ENCODE measurements around the gene CEP78.

CEP78 gene

GRCh38 chr9:78301466-78301865, 65.6 kb downstream of the CEP78 start:
- H3K4me2 ChIP-seq (ENCODE audit: insufficient read depth, low read length, poor library complexity, severe bottlenecking): no peak overlapping the region
- H3K18ac ChIP-seq (ENCODE audit: low read length): no peak overlapping the region
- no peak overlapping the region for H3K4me3 ChIP-seq (ENCODE audit: low read length in 2 of 2)
- H4K91ac ChIP-seq (ENCODE audit: low read depth, low read length, poor library complexity): no peak overlapping the region
- peaks cover 34 to 73% of the 10 kb centered on the region in 2 donors for H3K36me3 ChIP-seq (replicated peaks in 1 of 2; ENCODE audit: control insufficient read depth in 2 of 2, insufficient read depth in 2 of 2, low read length in 2 of 2)
- no peak overlapping the region for H2BK120ac ChIP-seq (ENCODE audit: low read depth, low read length)
- no peak overlapping the region for H3K27ac ChIP-seq (replicated peaks; ENCODE audit: low read length)
- no peaks in the 10 kb centered on the region for H3K9me3 ChIP-seq (replicated peaks in 1 of 2; ENCODE audit: control insufficient read depth in 2 of 2, insufficient read depth in 1 of 2, low read depth in 1 of 2, low read length in 2 of 2)
- no CpG with 5 or more reads among the region's 2 CpGs for WGBS, 2 donors (ENCODE audit: extremely low coverage in 2 of 2, insufficient read length in 2 of 2, insufficient replicate concordance in 1 of 2)
- no peak overlapping the region for H2AFZ ChIP-seq (ENCODE audit: low read length)
- H3K4me1 ChIP-seq (ENCODE audit: control insufficient read depth in 2 of 2, insufficient read depth in 1 of 2, low read depth in 1 of 2, low read length in 2 of 2): peaks cover 0 to 2% of the 10 kb centered on the region in 2 donors
- no peak for DNase-seq (ENCODE audit: low spot score)
- H3K27me3 ChIP-seq (ENCODE audit: control insufficient read depth in 3 of 3, insufficient read depth in 3 of 3, low read depth in 1 of 3, low read length in 3 of 3): no peaks in the 10 kb centered on the region
- peaks cover 7% of the 10 kb centered on the region for H3K79me1 ChIP-seq (ENCODE audit: low read depth, low read length)
- no peak overlapping the region for H2BK5ac ChIP-seq (ENCODE audit: low read length)
- H2BK12ac ChIP-seq (ENCODE audit: low read length): no peak overlapping the region
- no peak overlapping the region for H3K14ac ChIP-seq (ENCODE audit: low read length)
- no peak overlapping the region for H3K23ac ChIP-seq (ENCODE audit: low read depth, low read length, poor library complexity)
- H3K9ac ChIP-seq (ENCODE audit: low read depth, low read length, poor library complexity): no peak overlapping the region
- no peak overlapping the region for H2AK5ac ChIP-seq (ENCODE audit: low read depth, low read length)
- H3K4ac ChIP-seq (ENCODE audit: low read length): no peak overlapping the region
- no peak overlapping the region for H4K8ac ChIP-seq (ENCODE audit: low read depth, low read length)
- no peak overlapping the region for H2BK15ac ChIP-seq (ENCODE audit: low read length)

DNA sequence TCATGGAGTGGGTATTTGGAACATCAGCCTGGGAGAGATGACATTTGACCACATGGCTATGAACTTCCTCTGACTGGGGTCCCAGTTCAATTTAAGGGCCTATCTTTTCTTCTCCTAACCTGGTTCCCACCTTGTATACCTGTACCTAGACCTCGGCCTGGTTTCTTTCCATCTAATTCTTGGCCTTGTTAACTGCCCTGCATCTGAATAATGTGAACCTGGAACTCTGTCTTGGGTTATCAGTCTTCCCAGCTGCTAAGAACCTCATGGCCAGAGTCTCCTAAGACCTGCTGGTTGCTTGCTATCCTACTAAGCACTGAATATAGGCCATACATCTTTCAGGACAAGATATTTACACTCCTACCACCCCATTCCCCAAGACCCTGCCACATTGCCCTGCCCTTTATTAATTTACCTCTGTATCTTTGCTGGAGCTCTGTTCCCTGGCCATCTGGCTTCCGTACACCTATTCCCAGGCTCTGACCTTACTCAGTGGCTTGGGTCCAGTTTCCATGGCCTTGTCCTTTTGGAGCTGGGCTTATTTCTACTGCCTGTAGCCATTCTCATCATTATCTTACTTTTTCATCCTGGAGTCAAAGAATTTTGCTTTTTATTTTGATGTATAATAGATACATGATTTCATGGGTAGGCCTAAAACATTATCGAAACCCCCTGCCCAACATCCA, 67.6 kb downstream of the CEP78 start:
- Histone ChIP-seq H2BK15ac (ENCODE audit: low read length) (no peak overlapping the region), H3K18ac (ENCODE audit: low read length) (no peak overlapping the region), H3K14ac (ENCODE audit: low read length) (no peak overlapping the region), H3K4me2 (ENCODE audit: insufficient read depth, low read length, poor library complexity, severe bottlenecking) (no peak overlapping the region), H3K27me3 (ENCODE audit: control insufficient read depth in 3 of 3, insufficient read depth in 3 of 3, low read depth in 1 of 3, low read length in 3 of 3) (no peaks in the 10 kb centered on the region), H2BK5ac (ENCODE audit: low read length) (no peak overlapping the region), H3K79me1 (ENCODE audit: low read depth, low read length) (peaks cover 2% of the 10 kb centered on the region), H3K27ac (replicated peaks; ENCODE audit: low read length) (no peak overlapping the region), H4K8ac (ENCODE audit: low read depth, low read length) (no peak overlapping the region), H3K4me3 (ENCODE audit: low read length in 2 of 2) (no peak overlapping the region), H3K4me1 (ENCODE audit: control insufficient read depth in 2 of 2, insufficient read depth in 1 of 2, low read depth in 1 of 2, low read length in 2 of 2) (peaks cover 0 to 2% of the 10 kb centered on the region in 2 donors), H2BK12ac (ENCODE audit: low read length) (no peak overlapping the region), H3K36me3 (replicated peaks in 1 of 2; ENCODE audit: control insufficient read depth in 2 of 2, insufficient read depth in 2 of 2, low read length in 2 of 2) (peaks cover 51 to 94% of the 10 kb centered on the region in 2 donors), H3K4ac (ENCODE audit: low read length) (no peak overlapping the region), H3K23ac (ENCODE audit: low read depth, low read length, poor library complexity) (no peak overlapping the region), H3K9me3 (replicated peaks in 1 of 2; ENCODE audit: control insufficient read depth in 2 of 2, insufficient read depth in 1 of 2, low read depth in 1 of 2, low read length in 2 of 2) (no peaks in the 10 kb centered on the region), H4K91ac (ENCODE audit: low read depth, low read length, poor library complexity) (no peak overlapping the region), H2AFZ (ENCODE audit: low read length) (no peak overlapping the region), H2AK5ac (ENCODE audit: low read depth, low read length) (no peak overlapping the region), H2BK120ac (ENCODE audit: low read depth, low read length) (no peak overlapping the region), H3K9ac (ENCODE audit: low read depth, low read length, poor library complexity) (no peak overlapping the region)
- no CpG with 5 or more reads among the region's 3 CpGs for WGBS, 2 donors (ENCODE audit: extremely low coverage in 2 of 2, insufficient read length in 2 of 2, insufficient replicate concordance in 1 of 2)
- DNase-seq (ENCODE audit: low spot score): no peak

GRCh38 chr9:78304357-78304756, 68.5 kb downstream of the CEP78 start:
- H3K36me3 ChIP-seq (replicated peaks in 1 of 2; ENCODE audit: control insufficient read depth in 2 of 2, insufficient read depth in 2 of 2, low read length in 2 of 2): peaks cover 54 to 96% of the 10 kb centered on the region in 2 donors

GRCh38 chr9:78306222-78307076, 70.6 kb downstream of the CEP78 start:
- Histone ChIP-seq H3K23ac (ENCODE audit: low read depth, low read length, poor library complexity) (no peak overlapping the region), H3K27me3 (ENCODE audit: control insufficient read depth in 3 of 3, insufficient read depth in 3 of 3, low read depth in 1 of 3, low read length in 3 of 3) (no peaks in the 10 kb centered on the region), H3K27ac (replicated peaks; ENCODE audit: low read length) (no peak overlapping the region), H3K4me2 (ENCODE audit: insufficient read depth, low read length, poor library complexity, severe bottlenecking) (no peak overlapping the region), H3K14ac (ENCODE audit: low read length) (no peak overlapping the region), H2BK5ac (ENCODE audit: low read length) (no peak overlapping the region), H3K4me3 (ENCODE audit: low read length in 2 of 2) (no peak overlapping the region), H4K8ac (ENCODE audit: low read depth, low read length) (no peak overlapping the region), H4K91ac (ENCODE audit: low read depth, low read length, poor library complexity) (no peak overlapping the region), H3K9me3 (replicated peaks in 1 of 2; ENCODE audit: control insufficient read depth in 2 of 2, insufficient read depth in 1 of 2, low read depth in 1 of 2, low read length in 2 of 2) (no peaks in the 10 kb centered on the region), H2AFZ (ENCODE audit: low read length) (no peak overlapping the region), H3K4me1 (ENCODE audit: control insufficient read depth in 2 of 2, insufficient read depth in 1 of 2, low read depth in 1 of 2, low read length in 2 of 2) (no peaks in the 10 kb centered on the region), H3K9ac (ENCODE audit: low read depth, low read length, poor library complexity) (no peak overlapping the region), H2AK5ac (ENCODE audit: low read depth, low read length) (no peak overlapping the region), H3K4ac (ENCODE audit: low read length) (no peak overlapping the region), H2BK120ac (ENCODE audit: low read depth, low read length) (no peak overlapping the region), H2BK12ac (ENCODE audit: low read length) (no peak overlapping the region), H2BK15ac (ENCODE audit: low read length) (no peak overlapping the region), H3K79me1 (ENCODE audit: low read depth, low read length) (peaks cover 2% of the 10 kb centered on the region), H3K18ac (ENCODE audit: low read length) (no peak overlapping the region), H3K36me3 (replicated peaks in 1 of 2; ENCODE audit: control insufficient read depth in 2 of 2, insufficient read depth in 2 of 2, low read length in 2 of 2) (peaks cover 62 to 98% of the 10 kb centered on the region in 2 donors)
- no CpG with 5 or more reads among the region's 16 CpGs for WGBS, 2 donors (ENCODE audit: extremely low coverage in 2 of 2, insufficient read length in 2 of 2, insufficient replicate concordance in 1 of 2)
- no peak for DNase-seq (ENCODE audit: low spot score)

More at GRCh38 chr9:78304357-78304756, 68.5 kb downstream of the CEP78 start:
- DNase-seq (ENCODE audit: low spot score): no peak
- no peaks in the 10 kb centered on the region for H3K9me3 ChIP-seq (replicated peaks in 1 of 2; ENCODE audit: control insufficient read depth in 2 of 2, insufficient read depth in 1 of 2, low read depth in 1 of 2, low read length in 2 of 2)
- H3K4me1 ChIP-seq (ENCODE audit: control insufficient read depth in 2 of 2, insufficient read depth in 1 of 2, low read depth in 1 of 2, low read length in 2 of 2): peaks cover 0 to 2% of the 10 kb centered on the region in 2 donors
- H3K79me1 ChIP-seq (ENCODE audit: low read depth, low read length): peaks cover 2% of the 10 kb centered on the region
- H3K14ac ChIP-seq (ENCODE audit: low read length): no peak overlapping the region
- H3K23ac ChIP-seq (ENCODE audit: low read depth, low read length, poor library complexity): no peak overlapping the region
- H3K4me3 ChIP-seq (ENCODE audit: low read length in 2 of 2): no peak overlapping the region
- no peaks in the 10 kb centered on the region for H3K27me3 ChIP-seq (ENCODE audit: control insufficient read depth in 3 of 3, insufficient read depth in 3 of 3, low read depth in 1 of 3, low read length in 3 of 3)
- no peak overlapping the region for H4K8ac ChIP-seq (ENCODE audit: low read depth, low read length)
- no peak overlapping the region for H2BK120ac ChIP-seq (ENCODE audit: low read depth, low read length)
- H3K4me2 ChIP-seq (ENCODE audit: insufficient read depth, low read length, poor library complexity, severe bottlenecking): no peak overlapping the region
- no CpG with 5 or more reads among the region's 1 CpG for WGBS, 2 donors (ENCODE audit: extremely low coverage in 2 of 2, insufficient read length in 2 of 2, insufficient replicate concordance in 1 of 2)
- H2AK5ac ChIP-seq (ENCODE audit: low read depth, low read length): no peak overlapping the region
- H3K9ac ChIP-seq (ENCODE audit: low read depth, low read length, poor library complexity): no peak overlapping the region
- no peak overlapping the region for H2BK5ac ChIP-seq (ENCODE audit: low read length)
- no peak overlapping the region for H3K4ac ChIP-seq (ENCODE audit: low read length)
- H3K18ac ChIP-seq (ENCODE audit: low read length): no peak overlapping the region
- H2AFZ ChIP-seq (ENCODE audit: low read length): no peak overlapping the region
- no peak overlapping the region for H2BK15ac ChIP-seq (ENCODE audit: low read length)
- H3K27ac ChIP-seq (replicated peaks; ENCODE audit: low read length): no peak overlapping the region
- no peak overlapping the region for H4K91ac ChIP-seq (ENCODE audit: low read depth, low read length, poor library complexity)
- H2BK12ac ChIP-seq (ENCODE audit: low read length): no peak overlapping the region
